Eye (tissue), 1 donor: Measurements from ENCODE around the gene EOLA2.
A peak's percentile ranks its signal among the peaks of the same experiment; 100 is the strongest.
"Not testable (repeated sequence)": the region's sequence is repeated elsewhere in the genome, so short reads cannot be mapped to it uniquely, and the experiment has no call there.

Experiments
- DNase-seq: peaks from one replicate; pipeline ENCODE4 v3.0.0-alpha.2; 2015

The EOLA2 gene

GRCh38 chrX:149938427-149938880 is at the start of gene EOLA2:
Gene EOLA2 (minus strand): TSS chrX:149938491. CDS start chrX:149933874, 4,617 bp downstream.
- peak; percentile 98 for DNase-seq

- no peak for DNase-seq
Observed at GRCh38 chrX:149987613-149988012, 49.3 kb upstream of the EOLA2 start.

- no peak for DNase-seq
Observed at GRCh38 chrX:149984411-149984810, 46.1 kb upstream of the EOLA2 start.

- DNase-seq, result peak; percentile 0
Observed at GRCh38 chrX:149982310-149982709, 44.0 kb upstream of the EOLA2 start.

GRCh38 chrX:149979126-149979644 is 40.9 kb upstream of the EOLA2 start:
- peak; percentile 3 for DNase-seq

GRCh38 chrX:149962859-149963757 is 24.8 kb upstream of the EOLA2 start:
- DNase-seq, result peak; percentile 80

GRCh38 chrX:149962010-149962409 is 23.7 kb upstream of the EOLA2 start:
- no peak for DNase-seq

GRCh38 chrX:149961572-149961971 is 23.3 kb upstream of the EOLA2 start:
- DNase-seq, result no peak

GRCh38 chrX:149950681-149951080 is 12.4 kb upstream of the EOLA2 start:
- peak; percentile 61 for DNase-seq

- peak; percentile 1 for DNase-seq
Observed at GRCh38 chrX:149949743-149950436, 11.6 kb upstream of the EOLA2 start.

- DNase-seq, result no peak
Observed at GRCh38 chrX:149948016-149948415, 9.7 kb upstream of the EOLA2 start.

- DNase-seq, result not testable (repeated sequence)
Observed at GRCh38 chrX:149946932-149947331, 8.6 kb upstream of the EOLA2 start.

- DNase-seq, result not testable (repeated sequence)
Observed at GRCh38 chrX:149945820-149946219, 7.5 kb upstream of the EOLA2 start.

GRCh38 chrX:149945087-149945670 is 6.9 kb upstream of the EOLA2 start:
- DNase-seq, result not testable (repeated sequence)

- not testable (repeated sequence) for DNase-seq
Observed at GRCh38 chrX:149940674-149941024, 2.4 kb upstream of the EOLA2 start.

GRCh38 chrX:149939905-149940673 is 1.8 kb upstream of the EOLA2 start:
- DNase-seq, result peak; percentile 96

- no peak for DNase-seq
Observed at GRCh38 chrX:149939655-149939904, 1.3 kb upstream of the EOLA2 start.

GRCh38 chrX:149938881-149939654 is 777 bp upstream of the EOLA2 start:
- peak; percentile 95 for DNase-seq

- DNase-seq, result no peak
Observed at GRCh38 chrX:149937871-149938426, 342 bp downstream of the EOLA2 start.

- DNase-seq, result not testable (repeated sequence)
Observed at GRCh38 chrX:149937328-149937727, 963 bp downstream of the EOLA2 start.

GRCh38 chrX:149933547-149933946 is 4.7 kb downstream of the EOLA2 start:
- not testable (repeated sequence) for DNase-seq

- DNase-seq, result not testable (repeated sequence)
Observed at GRCh38 chrX:149932970-149933369, 5.3 kb downstream of the EOLA2 start.
